Adrenal gland (tissue), 12 donors: Measurements from ENCODE around the gene SUSD6. TPM values are rescaled to one million over a fixed set of nuclear protein-coding genes. Genes with fewer than 3 reads are reported as not detected.

Source experiments
- DNase-seq, 7 donors: peaks; one replicate each; pipeline ENCODE4 v3.0.0-alpha.2; 2019 to 2020
- H3K27ac ChIP-seq, 5 donors: fragments of 200-600 bp; sonication (generic) in 4 of 5; 1 replicate in 3 of 5; 2 replicates in 2 of 5; pipeline versions ENCODE4 v1.5.1 to v1.8.0; 2016 to 2020; ENCODE audit warnings: mild to moderate bottlenecking in 1 of 5
- H3K27me3 ChIP-seq: fragments of 200-600 bp; 2 replicates; pipeline ENCODE4 v1.8.0; 2021
- H3K36me3 ChIP-seq, 2 donors: fragments of 200-600 bp; replicated peaks in 1 of 2; 1 replicate in 1 of 2; 2 replicates in 1 of 2; pipeline versions ENCODE4 v1.5.1 to v1.8.0; 2018 to 2022
- H3K4me1 ChIP-seq, 2 donors: fragments of 200-600 bp; replicated peaks in 1 of 2; 1 replicate in 1 of 2; 2 replicates in 1 of 2; pipeline versions ENCODE4 v1.5.1 to v1.8.0; 2018 to 2021
- H3K4me3 ChIP-seq, 4 donors: fragments of 200-600 bp; sonication (generic) in 3 of 4; one replicate each; pipeline ENCODE4 v1.5.1; 2016 to 2018
- H3K9me3 ChIP-seq, 3 donors: fragments of 200-600 bp; sonication (generic) in 1 of 3; replicated peaks in 1 of 3; 1 replicate in 2 of 3; 2 replicates in 1 of 3; pipeline versions ENCODE4 v1.5.1 to v1.8.0; 2016 to 2021
- POLR2A ChIP-seq, 2 donors: fragments of 450-650 bp; IDR thresholded peaks; one replicate each; pipeline ENCODE4 v1.6.1; 2017; ENCODE audit warnings: antibody characterized with exemption in 2 of 2, mild to moderate bottlenecking in 2 of 2, moderate library complexity in 1 of 2
- WGBS, 4 donors: extraction: QIAGEN DNeasy Blood & Tissue Kit in 2 of 4; methylation state at CpG; one replicate each; pipeline versions ENCODE4 v1.1.5 to v1.1.7; 2013 to 2017; 5-methylcytosine and 5-hydroxymethylcytosine counted together
- intact Hi-C, 2 donors: fragments of 100-400 bp; cut with DNase I; formaldehyde crosslinking; loops; one replicate each; pipeline versions ENCODE4 v1.14.1 to v1.15.0; 2022 to 2023
- polyA plus RNA-seq, 3 donors: library from polyadenylated mRNA; stranded (reverse); fragments of 200-250 nt in 2 of 3; fragments of 350-450 nt in 1 of 3; fragmentation: Illumina TruSeq in 1 of 3; extraction: RNeasy Lipid Tissue Mini Kit (QIAGEN cat#74804) in 1 of 3; gene quantifications; one replicate each; pipeline ENCODE4 v1.2.3, GENCODE V29; 2013 to 2014
- total RNA-seq, 9 donors: library from RNA; depleted of rRNA in 4 of 9; stranded (reverse); fragments of >200 nt in 4 of 9; fragments of 120-200 nt in 1 of 9; fragmentation: NEBNext Ultra II Directional in 1 of 9; extraction: Animal tissue kit (Norgen Biotek cat#: 25700) in 1 of 9; gene quantifications; one replicate each; pipeline versions ENCODE4 v1.1.0 to v1.2.4, GENCODE V29; 2013 to 2023
- TF ChIP-seq, protein P1 (sequence below), 6 experiments: fragments of 450-650 bp in 4 of 6; fragments of 200-600 bp in 2 of 6; sonication (generic) in 1 of 6; IDR thresholded peaks; 1 replicate in 5 of 6; 2 replicates in 1 of 6; pipeline versions ENCODE4 v1.5.1 to v1.8.0; 2016 to 2021; ENCODE audit warnings: antibody characterized with exemption in 6 of 6, mild to moderate bottlenecking in 2 of 6, moderate library complexity in 1 of 6
- donor health status: healthy with polysubstance abuse.
- donor health status: Bipolar disorder and iron deficiency.
- donor health status: DM: yes; HTN: yes; CAD: no.
- donor health status: DM: no; HTN: no; CAD: no.
- donor health status: DM: no; HTN: no; CAD: no.
- donor health status: DM: yes; HTN: yes; CAD: no.

Gene SUSD6
- total and polyA plus RNA-seq, 12 donors, result 7.8 to 75.5 (median 41.0) TPM

DNA sequence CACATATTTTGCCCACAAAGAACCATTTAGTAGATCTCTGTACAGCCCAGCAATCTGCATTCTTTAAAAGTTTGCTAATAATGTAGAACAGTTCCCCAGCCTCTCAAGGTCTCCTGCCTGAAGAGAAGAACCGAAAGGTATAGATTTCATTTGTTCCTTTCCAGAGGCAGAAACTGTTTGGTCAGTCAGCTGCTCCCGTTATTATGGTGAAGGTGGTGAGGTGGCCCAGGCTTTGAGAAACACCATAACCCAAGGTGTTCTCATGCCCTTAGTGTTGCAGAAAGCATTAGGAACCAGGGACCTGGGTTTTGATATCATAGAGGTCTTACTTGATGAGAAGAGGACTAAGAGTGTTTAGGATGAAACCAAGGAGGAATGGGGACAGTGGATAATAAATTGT lies 65.3 kb downstream of the SUSD6 start:
- Histone ChIP-seq H3K4me1 (peaks cover 33 to 62% of the 10 kb centered on the region in 2 donors), H3K9me3 (no peaks in the 10 kb centered on the region), H3K36me3 (no peaks in the 10 kb centered on the region), H3K27ac (no peak overlapping the region), H3K27me3 (no peaks in the 10 kb centered on the region), H3K4me3 (no peak overlapping the region)
- 92 to 100% (median 96%) methylated on average over 2 of the region's 2 CpGs for WGBS, 4 donors
- intact Hi-C loops, result no loop called here
- DNase-seq, result peak in 1 of 7 donors; percentile 20
- TF ChIP-seq POLR2A (IDR thresholded peaks at IDR 0.05), result no peak
- TF ChIP-seq, protein P1, sequence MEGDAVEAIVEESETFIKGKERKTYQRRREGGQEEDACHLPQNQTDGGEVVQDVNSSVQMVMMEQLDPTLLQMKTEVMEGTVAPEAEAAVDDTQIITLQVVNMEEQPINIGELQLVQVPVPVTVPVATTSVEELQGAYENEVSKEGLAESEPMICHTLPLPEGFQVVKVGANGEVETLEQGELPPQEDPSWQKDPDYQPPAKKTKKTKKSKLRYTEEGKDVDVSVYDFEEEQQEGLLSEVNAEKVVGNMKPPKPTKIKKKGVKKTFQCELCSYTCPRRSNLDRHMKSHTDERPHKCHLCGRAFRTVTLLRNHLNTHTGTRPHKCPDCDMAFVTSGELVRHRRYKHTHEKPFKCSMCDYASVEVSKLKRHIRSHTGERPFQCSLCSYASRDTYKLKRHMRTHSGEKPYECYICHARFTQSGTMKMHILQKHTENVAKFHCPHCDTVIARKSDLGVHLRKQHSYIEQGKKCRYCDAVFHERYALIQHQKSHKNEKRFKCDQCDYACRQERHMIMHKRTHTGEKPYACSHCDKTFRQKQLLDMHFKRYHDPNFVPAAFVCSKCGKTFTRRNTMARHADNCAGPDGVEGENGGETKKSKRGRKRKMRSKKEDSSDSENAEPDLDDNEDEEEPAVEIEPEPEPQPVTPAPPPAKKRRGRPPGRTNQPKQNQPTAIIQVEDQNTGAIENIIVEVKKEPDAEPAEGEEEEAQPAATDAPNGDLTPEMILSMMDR (IDR thresholded peaks at IDR 0.05), result no peak

DNA sequence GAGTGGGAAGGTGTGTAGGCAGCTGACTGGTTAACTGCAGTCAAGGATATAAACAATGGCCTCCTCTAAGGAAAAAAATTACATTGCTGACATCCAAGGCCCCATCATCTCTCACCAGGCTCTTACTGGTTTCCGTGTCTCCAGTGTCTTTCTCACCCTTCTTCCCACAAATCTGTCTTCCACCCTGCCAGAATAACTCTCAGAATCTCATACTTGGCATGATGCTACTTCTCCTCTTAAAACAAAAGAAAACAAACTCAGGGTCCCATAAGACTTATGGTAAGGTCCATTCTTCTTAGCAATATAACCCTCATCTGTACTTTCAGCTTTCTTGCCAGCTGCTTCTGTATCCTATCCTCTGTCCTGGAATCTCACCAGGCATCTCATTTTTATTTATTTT lies 68.9 kb downstream of the SUSD6 start:
- Histone ChIP-seq H3K27me3 (no peaks in the 10 kb centered on the region), H3K4me1 (peaks cover 35 to 62% of the 10 kb centered on the region in 2 donors), H3K4me3 (no peak overlapping the region), H3K36me3 (no peaks in the 10 kb centered on the region), H3K9me3 (no peaks in the 10 kb centered on the region), H3K27ac (no peak overlapping the region)
- intact Hi-C loops, result no loop called here
- WGBS, 4 donors, result 55 to 75% (median 69%) methylated on average over 1 of the region's 1 CpG
- TF ChIP-seq, protein P1 (IDR thresholded peaks at IDR 0.05), result no peak
- no peak for TF ChIP-seq POLR2A (IDR thresholded peaks at IDR 0.05)
- DNase-seq, result no peak

DNA sequence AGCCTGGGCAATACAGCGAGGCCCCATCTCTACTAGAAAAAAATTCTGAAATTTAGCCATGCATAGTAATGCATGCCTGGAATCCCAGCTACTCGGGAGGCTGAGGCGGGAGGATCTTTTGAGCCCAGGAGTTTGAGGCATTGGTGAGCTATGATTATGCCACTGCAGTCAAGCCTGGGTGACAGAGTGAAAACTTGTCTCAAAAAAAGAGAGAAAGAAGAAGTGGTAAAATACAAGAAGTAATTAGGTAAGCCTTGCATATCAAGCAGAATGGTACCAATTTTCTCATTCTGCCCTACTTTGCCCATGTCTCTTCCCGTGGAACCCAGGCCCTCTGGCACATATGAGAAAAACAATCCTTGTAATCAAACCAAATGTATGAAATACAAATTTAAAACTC lies 70.7 kb downstream of the SUSD6 start:
- Histone ChIP-seq H3K4me3 (no peak overlapping the region), H3K9me3 (no peaks in the 10 kb centered on the region), H3K36me3 (no peaks in the 10 kb centered on the region), H3K27ac (peak overlapping the region in 3 of 5 donors; percentile 30 to 64 (median 38)), H3K4me1 (peaks cover 37 to 68% of the 10 kb centered on the region in 2 donors), H3K27me3 (no peaks in the 10 kb centered on the region)
- intact Hi-C loops, result no loop called here
- DNase-seq, result peak in 1 of 7 donors; percentile 23
- TF ChIP-seq, protein P1 (IDR thresholded peaks at IDR 0.05), result no peak
- no peak for TF ChIP-seq POLR2A (IDR thresholded peaks at IDR 0.05)
- 79 to 84% (median 80%) methylated on average over 4 of the region's 4 CpGs for WGBS, 4 donors

DNA sequence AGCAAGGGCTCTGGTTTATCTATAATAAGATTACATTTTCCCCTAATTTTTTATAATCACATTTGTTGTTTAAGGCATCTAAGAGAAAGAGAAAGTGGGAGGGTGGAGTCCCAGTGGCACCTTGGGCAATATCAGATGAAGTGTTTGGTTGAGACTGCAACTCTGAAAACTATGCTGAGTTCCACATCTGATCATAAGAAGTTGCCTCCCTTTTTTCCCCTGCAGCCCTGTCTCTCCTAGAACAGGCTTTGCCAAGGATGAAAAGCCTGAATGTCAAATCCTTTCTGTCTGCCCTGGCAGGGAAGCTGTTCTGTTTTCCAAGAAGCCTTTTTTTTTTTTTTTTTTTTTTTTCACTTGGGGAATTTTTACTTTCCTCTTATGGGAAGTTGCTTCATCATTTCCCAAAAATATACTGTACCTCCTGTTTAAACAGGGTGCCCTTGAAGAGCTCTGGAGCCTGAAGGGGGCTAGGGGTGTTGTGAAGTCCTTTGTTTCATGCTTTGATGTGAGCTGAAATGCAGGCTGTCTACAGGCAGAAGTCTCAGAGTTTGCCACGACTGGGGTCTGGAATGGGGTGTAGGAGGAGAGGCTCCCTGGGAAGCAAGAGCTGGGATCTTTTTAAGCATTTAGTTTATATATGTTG lies 71.3 kb downstream of the SUSD6 start:
- Histone ChIP-seq H3K9me3 (no peaks in the 10 kb centered on the region), H3K27me3 (no peaks in the 10 kb centered on the region), H3K4me1 (peaks cover 37 to 68% of the 10 kb centered on the region in 2 donors), H3K36me3 (no peaks in the 10 kb centered on the region), H3K27ac (peak overlapping the region; percentile 23 to 64 (median 38)), H3K4me3 (no peak overlapping the region)
- peak in 5 of 7 donors; percentile 31 to 60 (median 53) for DNase-seq
- intact Hi-C loops, result no loop called here
- TF ChIP-seq, protein P1 (IDR thresholded peaks at IDR 0.05), result no peak
- no peak for TF ChIP-seq POLR2A (IDR thresholded peaks at IDR 0.05)
- WGBS, 4 donors, result 30 to 56% (median 47%) methylated on average over 1 of the region's 1 CpG
